Small intestine (tissue), 7 donors: ENCODE results near the gene YPEL1. TPM values are rescaled to one million over a fixed set of nuclear protein-coding genes. Genes with fewer than 3 reads are reported as not detected.

Experiments
- DNase-seq, 2 donors: peaks; one replicate each; pipeline versions ENCODE4 v3.0.0 to v3.0.0-alpha.2; 2013
- FAIRE-seq: peaks from 2 replicates; lab custom pipeline; 2012; peaks lifted over from hg19 to GRCh38; lab: Jason Lieb, UNC
- H3K27ac ChIP-seq, 3 donors: one replicate each; pipeline ENCODE4 v1.5.1; 2013; ENCODE audit warnings: low read length in 2 of 3, mild to moderate bottlenecking in 2 of 3, control low read depth in 1 of 3, inconsistent platforms in 1 of 3, low read depth in 1 of 3, moderate library complexity in 1 of 3
- H3K27me3 ChIP-seq, 3 donors: one replicate each; pipeline ENCODE4 v1.6.1; 2013; ENCODE audit warnings: low read length in 3 of 3, inconsistent platforms in 1 of 3; ENCODE audit not compliant: control insufficient read depth in 3 of 3, insufficient read depth in 3 of 3
- H3K36me3 ChIP-seq, 3 donors: one replicate each; pipeline ENCODE4 v1.6.1; 2013; ENCODE audit warnings: low read length in 3 of 3, inconsistent platforms in 1 of 3, low read depth in 1 of 3, mild to moderate bottlenecking in 1 of 3, moderate library complexity in 1 of 3; ENCODE audit not compliant: control insufficient read depth in 3 of 3, insufficient read depth in 2 of 3
- H3K4me1 ChIP-seq, 3 donors: one replicate each; pipeline ENCODE4 v1.6.1; 2013; ENCODE audit warnings: low read length in 2 of 3, inconsistent platforms in 1 of 3, low read depth in 1 of 3, mild to moderate bottlenecking in 1 of 3, moderate library complexity in 1 of 3; ENCODE audit not compliant: control insufficient read depth in 3 of 3, insufficient read depth in 2 of 3
- H3K4me3 ChIP-seq, 3 donors: one replicate each; pipeline ENCODE4 v1.5.1; 2013; ENCODE audit warnings: low read length in 3 of 3, control low read depth in 1 of 3, inconsistent platforms in 1 of 3, low read depth in 1 of 3, mild to moderate bottlenecking in 1 of 3, moderate library complexity in 1 of 3
- H3K9me3 ChIP-seq, 2 donors: one replicate each; pipeline ENCODE4 v1.6.1; 2013; ENCODE audit warnings: low read depth in 1 of 2, low read length in 1 of 2; ENCODE audit not compliant: control insufficient read depth in 2 of 2, insufficient read depth in 1 of 2
- WGBS, 3 donors: extraction: QIAGEN DNeasy Blood & Tissue Kit; methylation state at CpG; one replicate each; pipeline ENCODE4 v1.1.7; 2013; 5-methylcytosine and 5-hydroxymethylcytosine counted together
- polyA plus RNA-seq, 4 donors: library from polyadenylated mRNA; stranded (reverse) in 3 of 4; unstranded in 1 of 4; fragments of 200-250 nt in 3 of 4; fragments of 120-200 nt in 1 of 4; gene quantifications; one replicate each; pipeline versions ENCODE4 v1.2.1 to v1.2.3, GENCODE V29; 2013
- donor health status: healthy with polysubstance abuse.
- donor health status: control.
- donor health status: control.
- donor health status: Bipolar disorder and iron deficiency.
- donor health status: healthy.

Gene YPEL1
- polyA plus RNA-seq, 4 donors = 0.22 to 2.3 (median 1.5) TPM

DNA sequence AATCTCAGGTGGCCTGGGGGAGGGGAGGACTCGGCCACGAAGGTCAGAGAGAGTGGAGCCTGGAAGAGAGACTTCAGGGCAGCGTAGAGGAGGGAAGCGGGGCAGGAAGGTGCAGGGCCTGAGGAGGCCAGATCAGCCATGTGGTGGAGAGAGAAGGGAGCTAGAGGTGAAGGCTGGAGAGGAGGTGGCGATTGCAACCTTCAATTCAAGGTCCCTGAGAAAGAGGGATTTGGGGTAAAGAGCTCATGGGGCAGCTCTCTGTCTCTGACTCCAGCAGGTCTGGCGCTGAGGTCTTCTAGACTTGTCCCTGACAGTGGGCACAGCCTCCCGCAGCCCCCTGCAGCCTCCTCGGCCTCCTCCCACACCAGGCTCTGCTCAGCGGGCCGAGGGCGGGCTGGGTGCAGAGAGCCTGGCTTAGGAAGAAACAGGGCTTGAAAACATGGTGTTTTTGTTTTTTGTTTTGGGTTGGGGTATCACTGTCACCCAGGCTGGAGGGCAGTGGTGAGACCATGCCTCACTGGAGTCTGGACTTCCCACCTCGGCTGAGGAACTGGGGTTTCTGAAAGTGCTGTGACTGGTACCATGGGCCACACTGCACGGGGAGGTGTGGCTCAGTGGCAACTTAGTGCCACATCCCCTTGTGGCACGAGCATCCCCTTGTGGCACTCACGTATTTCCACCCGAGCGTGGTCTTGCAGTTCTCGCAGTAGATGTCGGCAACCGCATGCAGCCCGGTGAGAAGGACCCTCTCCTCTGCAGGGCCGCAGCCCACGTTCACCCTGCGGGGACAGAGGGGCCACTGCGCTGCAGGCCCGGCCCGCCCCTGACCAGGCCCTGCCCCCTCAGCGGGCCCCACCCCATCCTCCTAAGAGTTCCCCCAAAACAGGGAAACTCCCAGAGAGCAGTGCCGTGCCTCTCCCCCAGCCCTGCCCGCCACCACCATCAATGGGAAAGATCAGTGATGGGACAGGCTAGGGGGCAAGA, 32.6 kb downstream of the YPEL1 start:
- no peaks in the 10 kb centered on the region for H3K27me3 ChIP-seq
- no peak overlapping the region for H3K4me3 ChIP-seq
- no peak for FAIRE-seq
- no peak overlapping the region for H3K27ac ChIP-seq
- no peak for DNase-seq
- 90 to 93% (median 91%) methylated on average over 25 to 30 of the region's 30 CpGs for WGBS, 3 donors
- no peaks in the 10 kb centered on the region for H3K9me3 ChIP-seq
- no peaks in the 10 kb centered on the region for H3K4me1 ChIP-seq
- peaks cover 0 to 35% (median 3%) of the 10 kb centered on the region in 3 donors for H3K36me3 ChIP-seq

GRCh38 chr22:21702094-21702493, 33.5 kb downstream of the YPEL1 start:
- FAIRE-seq (no peak), DNase-seq (no peak)
- Histone ChIP-seq H3K9me3 (no peaks in the 10 kb centered on the region), H3K36me3 (peaks cover 3 to 40% (median 3%) of the 10 kb centered on the region in 3 donors), H3K4me3 (no peak overlapping the region), H3K4me1 (no peaks in the 10 kb centered on the region), H3K27me3 (no peaks in the 10 kb centered on the region), H3K27ac (no peak overlapping the region)
- WGBS, 3 donors = 87 to 93% (median 89%) methylated on average over 6 of the region's 6 CpGs

DNA sequence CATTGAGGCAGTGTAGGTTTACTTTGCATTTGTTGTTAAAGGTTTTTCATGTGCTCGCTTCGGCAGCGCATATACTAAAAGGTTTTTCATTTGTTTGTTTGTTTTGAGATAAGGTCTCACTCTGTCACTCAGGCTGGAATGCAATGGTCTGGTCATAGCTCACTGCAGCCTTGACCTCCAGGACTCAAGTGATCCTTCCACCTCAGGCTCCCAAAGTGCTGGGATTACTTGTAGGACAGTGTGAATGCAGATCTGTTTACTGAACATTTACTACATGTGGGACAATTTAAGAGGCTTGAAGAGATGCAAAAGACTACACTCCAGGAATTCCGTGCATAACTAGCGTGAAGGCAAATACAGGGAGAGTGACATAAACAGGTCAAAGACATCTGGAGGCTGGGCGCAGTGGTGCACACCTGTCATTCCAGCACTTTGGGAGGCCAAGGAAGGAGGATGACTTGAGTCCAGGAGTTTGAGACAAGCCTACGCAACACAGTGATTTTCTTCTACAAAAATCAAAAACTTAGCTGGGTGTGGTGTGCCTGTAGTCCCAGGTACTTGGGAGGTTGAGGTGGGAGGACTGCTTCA, 34.1 kb downstream of the YPEL1 start:
- no peaks in the 10 kb centered on the region for H3K9me3 ChIP-seq
- H3K27ac ChIP-seq = no peak overlapping the region
- DNase-seq (no peak), FAIRE-seq (no peak)
- H3K27me3 ChIP-seq = no peaks in the 10 kb centered on the region
- no peaks in the 10 kb centered on the region for H3K4me1 ChIP-seq
- no peak overlapping the region for H3K4me3 ChIP-seq
- peaks cover 3 to 46% (median 8%) of the 10 kb centered on the region in 3 donors for H3K36me3 ChIP-seq
- WGBS, 3 donors = 85 to 90% (median 89%) methylated on average over 7 of the region's 7 CpGs

DNA sequence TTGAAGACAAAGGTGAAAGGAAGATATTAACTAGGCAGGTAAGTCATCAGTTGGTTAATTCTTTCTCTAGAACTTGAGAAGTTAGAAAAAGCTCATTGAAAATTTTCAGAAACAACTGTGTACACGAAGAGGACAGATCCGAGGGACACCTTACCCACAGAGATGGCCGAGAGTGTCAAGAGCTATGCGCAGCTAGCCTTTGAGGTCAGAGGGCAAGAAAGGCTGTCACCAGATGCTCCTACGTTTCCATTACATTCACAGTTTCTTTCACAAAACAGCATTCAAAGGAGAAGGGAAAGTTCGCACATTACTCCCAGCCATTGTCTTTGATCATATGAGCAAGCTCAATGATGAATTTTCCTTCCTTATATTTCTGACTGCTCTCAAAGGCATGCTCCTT, 34.8 kb downstream of the YPEL1 start:
- Histone ChIP-seq H3K27ac (no peak overlapping the region), H3K9me3 (no peaks in the 10 kb centered on the region), H3K4me3 (no peak overlapping the region), H3K4me1 (no peaks in the 10 kb centered on the region), H3K36me3 (peaks cover 3 to 53% (median 9%) of the 10 kb centered on the region in 3 donors), H3K27me3 (no peaks in the 10 kb centered on the region)
- 88 to 96% (median 93%) methylated on average over 6 of the region's 6 CpGs for WGBS, 3 donors
- FAIRE-seq = no peak
- no peak for DNase-seq

GRCh38 chr22:21699643-21700042, 36.0 kb downstream of the YPEL1 start:
- Histone ChIP-seq H3K9me3 (no peaks in the 10 kb centered on the region), H3K27ac (no peak overlapping the region), H3K36me3 (peaks cover 5 to 65% (median 13%) of the 10 kb centered on the region in 3 donors), H3K4me1 (no peaks in the 10 kb centered on the region), H3K27me3 (no peaks in the 10 kb centered on the region), H3K4me3 (no peak overlapping the region)
- FAIRE-seq (no peak), DNase-seq (no peak)
- WGBS, 3 donors = 75 to 89% (median 84%) methylated on average over 3 of the region's 3 CpGs

- WGBS, 3 donors = 74 to 85% (median 83%) methylated on average over 22 of the region's 22 CpGs
- Histone ChIP-seq H3K36me3 (peaks cover 6 to 72% (median 15%) of the 10 kb centered on the region in 3 donors), H3K9me3 (no peaks in the 10 kb centered on the region), H3K27ac (peak overlapping the region in 1 of 3 donors; percentile 41), H3K4me3 (no peak overlapping the region), H3K27me3 (no peaks in the 10 kb centered on the region), H3K4me1 (no peaks in the 10 kb centered on the region)
- FAIRE-seq = no peak
- DNase-seq = no peak
Observed at GRCh38 chr22:21698430-21699329, 36.9 kb downstream of the YPEL1 start.

- Histone ChIP-seq H3K27ac (no peak overlapping the region), H3K36me3 (peaks cover 6 to 76% (median 19%) of the 10 kb centered on the region in 3 donors)
Observed at GRCh38 chr22:21697880-21698279, 37.7 kb downstream of the YPEL1 start.

More at GRCh38 chr22:21697880-21698279, 37.7 kb downstream of the YPEL1 start:
- H3K27me3 ChIP-seq = no peaks in the 10 kb centered on the region
- no peaks in the 10 kb centered on the region for H3K9me3 ChIP-seq
- no peaks in the 10 kb centered on the region for H3K4me1 ChIP-seq
- DNase-seq (no peak), FAIRE-seq (no peak)
- no peak overlapping the region for H3K4me3 ChIP-seq
